Psoas muscle (tissue), 8 donors: ENCODE measurements around the gene AAGAB. TPM values are rescaled to one million over a fixed set of nuclear protein-coding genes. Genes with fewer than 3 reads are reported as not detected.

Source experiments
- ATAC-seq, 4 donors: fragments of 200-7000 bp; cut with Tn5 transposase; one replicate each; pipeline ENCODE4 v1.9.1; 2020; ENCODE audit warnings: moderate library complexity in 3 of 4, mild to moderate bottlenecking in 2 of 4
- DNase-seq, 2 donors: peaks; one replicate each; pipeline ENCODE4 v3.0.0-alpha.2; 2020
- H3K27ac ChIP-seq: fragments of 200-600 bp; one replicate; pipeline ENCODE4 v1.8.0; 2022
- H3K27me3 ChIP-seq, 3 donors: fragments of 200-600 bp in 1 of 3; one replicate each; pipeline versions ENCODE4 v1.6.1 to v1.8.0; 2013 to 2022; ENCODE audit warnings: low read length in 2 of 3, mild to moderate bottlenecking in 2 of 3, moderate library complexity in 1 of 3; ENCODE audit not compliant: insufficient read depth in 3 of 3
- H3K36me3 ChIP-seq, 2 donors: fragments of 200-600 bp in 1 of 2; one replicate each; pipeline versions ENCODE4 v1.6.1 to v1.8.0; 2013 to 2022; ENCODE audit warnings: low read depth in 1 of 2, mild to moderate bottlenecking in 1 of 2, moderate library complexity in 1 of 2; ENCODE audit not compliant: insufficient read depth in 1 of 2
- H3K4me1 ChIP-seq: fragments of 200-600 bp; one replicate; pipeline ENCODE4 v1.8.0; 2022
- H3K4me3 ChIP-seq: fragments of 200-600 bp; one replicate; pipeline ENCODE4 v1.8.0; 2022; ENCODE audit warnings: mild to moderate bottlenecking
- H3K9me3 ChIP-seq: fragments of 200-600 bp; one replicate; pipeline ENCODE4 v1.8.0; 2022
- CTCF ChIP-seq: fragments of 200-600 bp; IDR thresholded peaks from one replicate; pipeline ENCODE4 v1.8.0; 2022; ENCODE audit warnings: antibody characterized with exemption
- WGBS, 3 donors: extraction: QIAGEN DNeasy Blood & Tissue Kit; methylation state at CpG; one replicate each; pipeline versions ENCODE4 v1.1.6 to v1.1.7; 2013; 5-methylcytosine and 5-hydroxymethylcytosine counted together
- intact Hi-C, 2 donors: fragments of 100-400 bp; cut with DNase I; formaldehyde crosslinking; loops; one replicate each; pipeline versions ENCODE4 v1.11.0 to v1.14.2; 2022
- polyA plus RNA-seq, 3 donors: library from polyadenylated mRNA; stranded (reverse); fragments of 200-250 nt; gene quantifications; one replicate each; pipeline ENCODE4 v1.2.3, GENCODE V29; 2013
- total RNA-seq, 4 donors: library from RNA; stranded (reverse); fragmentation: NEBNext Ultra II Directional in 2 of 4; extraction: Animal tissue kit (Norgen Biotek cat#: 25700) in 2 of 4; gene quantifications; one replicate each; pipeline versions ENCODE4 v1.2.1 to v1.2.4, GENCODE V29; 2021 to 2023
- donor health status: healthy with polysubstance abuse.
- donor health status: DM: no; HTN: no; CAD: no; lungs with moderate emphysema.
- donor health status: Bipolar disorder and iron deficiency.
- donor health status: healthy.
- donor health status: DM: yes; HTN: yes; CAD: no.
- donor health status: DM: no; HTN: no; CAD: no.
- donor health status: DM: no; HTN: no; CAD: no.
- donor health status: DM: yes; HTN: yes; CAD: no.

AAGAB gene
- total and polyA plus RNA-seq, 7 donors: 19.0 to 46.1 (median 42.1) TPM

GRCh38 chr15:67152429-67152828 lies 102.0 kb downstream of the AAGAB start:
- Histone ChIP-seq H3K36me3 (no peaks in the 10 kb centered on the region), H3K4me1 (peaks cover 73% of the 10 kb centered on the region), H3K4me3 (no peak overlapping the region), H3K9me3 (no peaks in the 10 kb centered on the region), H3K27me3 (no peaks in the 10 kb centered on the region), H3K27ac (peak overlapping the region; percentile 87)
- DNase-seq (no peak), ATAC-seq (no peak)
- intact Hi-C loops: no loop called here
- TF ChIP-seq CTCF: no peak
- 60 to 69% (median 60%) methylated on average over 1 of the region's 1 CpG for WGBS, 3 donors

Other genes with a start within 250 kb of the AAGAB start
- gene SMAD3, start 189.1 kb downstream of the AAGAB start, total RNA-seq: 10 to 100 TPM; 25.7 to 47.6 (median 44.0) TPM
- gene SMAD3, start 189.1 kb downstream of the AAGAB start, polyA plus RNA-seq: 10 to 100 TPM in 2 of 3 donors, 1 to 10 TPM in 1; 2.9 to 29.3 (median 20.3) TPM
- gene IQCH, start 125 bp upstream of the AAGAB start, total RNA-seq: 1 to 10 TPM in 1 of 4 donors, under 1 TPM in 3; 0.37 to 1.0 (median 0.75) TPM
- under 1 TPM; 0.27 to 0.90 (median 0.55) TPM for gene IQCH, start 125 bp upstream of the AAGAB start, polyA plus RNA-seq